ENCODE measurements around the gene GOSR2.

Gene GOSR2

DNA sequence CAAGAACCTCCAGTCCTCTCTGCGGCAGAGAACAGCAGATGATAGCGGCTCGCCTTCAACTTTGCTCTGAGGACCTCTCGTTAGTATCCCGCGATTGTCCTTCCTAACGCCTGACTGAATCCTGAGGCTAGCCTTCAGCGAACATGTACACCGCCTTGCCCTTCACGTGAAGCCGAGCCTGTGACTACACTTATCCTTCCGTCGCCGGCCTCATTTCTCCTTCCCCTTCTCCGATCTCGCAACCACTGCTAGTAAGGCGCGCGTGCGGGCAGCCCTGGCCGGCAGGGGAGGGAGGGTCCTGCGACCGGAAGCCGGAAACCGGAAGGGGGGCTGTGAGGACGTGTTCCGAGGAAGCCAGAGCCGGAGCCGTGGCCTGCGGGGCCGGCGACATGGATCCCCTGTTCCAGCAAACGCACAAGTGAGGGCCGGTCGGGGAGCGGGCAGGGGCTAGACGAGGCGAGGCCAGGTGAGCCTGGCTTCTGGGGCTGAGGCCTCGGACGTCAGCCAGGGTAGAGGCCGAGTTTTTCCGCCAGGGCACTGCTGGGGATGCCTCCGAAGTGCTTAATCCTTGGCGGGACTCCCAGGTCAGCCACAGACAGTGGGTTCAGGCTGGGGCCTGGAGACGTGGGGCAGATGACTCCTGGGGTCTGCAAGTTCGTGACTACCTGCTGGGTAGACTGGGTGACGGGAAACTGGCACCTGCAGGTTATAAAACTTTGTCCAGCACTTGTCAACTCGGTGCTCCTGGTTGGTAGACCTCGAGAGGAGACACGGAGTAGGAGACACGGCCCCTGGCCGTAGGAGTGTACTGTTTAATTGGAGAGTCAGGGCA is at the start of gene GOSR2:
Gene GOSR2, plus strand, starts transcription at position 357 of the 832 bp plus-strand sequence. Its CDS starts 33 bp downstream, at position 390.
- no peak for FAIRE-seq

DNA sequence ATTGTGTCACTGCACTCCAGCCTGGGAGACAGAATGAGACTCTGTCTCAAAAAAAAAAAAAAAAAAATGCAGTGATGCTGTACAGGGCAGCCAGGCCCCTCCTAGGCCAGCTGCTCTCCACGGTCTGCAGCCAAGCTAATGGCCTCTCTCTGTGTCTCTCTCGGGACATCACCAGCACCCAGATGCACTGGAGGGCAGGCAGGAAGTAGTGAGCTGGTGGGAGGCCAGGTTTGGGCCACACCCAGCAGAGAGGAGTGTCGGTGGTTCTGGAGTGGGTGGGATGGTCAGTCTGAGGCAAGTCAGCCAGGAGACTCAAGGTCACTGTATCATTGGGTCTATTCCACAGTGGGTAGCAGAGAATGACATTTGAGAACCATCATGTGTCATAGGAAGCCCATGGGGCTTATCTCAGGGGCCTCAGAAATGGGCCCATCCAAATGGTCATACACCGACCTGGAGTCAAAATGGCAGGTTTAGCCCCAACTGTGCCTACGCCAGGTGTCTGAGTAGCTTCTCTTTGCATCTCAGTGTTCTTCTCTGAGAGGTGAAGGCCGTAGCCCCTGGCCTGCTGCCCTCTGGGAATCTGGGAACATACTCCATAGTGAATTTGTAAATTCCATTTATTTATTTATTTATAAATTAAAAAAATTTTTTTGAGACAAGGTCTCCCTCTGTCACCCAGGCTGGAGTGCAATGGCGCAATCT is 48.9 kb upstream of the GOSR2 start:
- no peak for FAIRE-seq

DNA sequence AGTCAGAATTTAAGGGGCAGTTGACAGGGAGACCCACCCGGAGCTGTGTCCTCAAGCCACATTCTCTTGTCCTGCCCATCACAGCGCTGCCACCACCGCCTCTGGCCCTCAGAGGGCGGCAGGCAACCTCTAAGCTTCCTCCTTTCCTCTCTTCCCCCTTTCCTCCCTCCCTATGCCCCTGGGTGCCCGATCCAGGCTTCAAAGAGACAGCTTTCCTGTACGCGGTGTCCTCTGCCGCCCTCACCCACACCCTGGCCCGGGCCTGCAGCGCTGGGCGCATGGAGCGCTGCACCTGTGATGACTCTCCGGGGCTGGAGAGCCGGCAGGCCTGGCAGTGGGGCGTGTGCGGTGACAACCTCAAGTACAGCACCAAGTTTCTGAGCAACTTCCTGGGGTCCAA is 48.1 kb upstream of the GOSR2 start:
- FAIRE-seq: no peak

DNA sequence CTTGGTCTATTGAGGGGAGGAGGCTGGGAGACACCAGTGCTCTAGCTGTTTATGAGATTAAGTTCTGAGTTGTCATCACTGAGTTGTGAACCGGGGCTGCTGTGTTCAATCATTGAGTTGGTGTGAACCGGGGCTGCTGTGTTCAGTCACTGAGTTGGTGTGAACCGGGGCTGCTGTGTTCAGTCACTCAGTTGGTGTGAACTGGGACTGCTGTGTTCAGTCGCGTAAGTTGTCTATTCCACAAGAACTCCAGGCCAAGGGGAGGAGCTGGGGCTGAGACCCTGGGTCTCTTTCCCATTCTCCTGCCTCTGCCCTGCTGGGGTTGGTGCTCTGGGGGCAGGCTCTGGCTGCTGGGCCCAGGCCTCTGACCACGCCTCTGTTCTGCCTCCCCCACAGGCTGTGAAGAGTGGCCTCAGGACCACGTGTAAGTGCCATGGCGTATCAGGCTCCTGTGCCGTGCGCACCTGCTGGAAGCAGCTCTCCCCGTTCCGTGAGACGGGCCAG is 47.1 kb upstream of the GOSR2 start:
- no peak for FAIRE-seq

- no peak for FAIRE-seq
Observed at GRCh38 chr17:46876353-46876887, 46.5 kb upstream of the GOSR2 start.

DNA sequence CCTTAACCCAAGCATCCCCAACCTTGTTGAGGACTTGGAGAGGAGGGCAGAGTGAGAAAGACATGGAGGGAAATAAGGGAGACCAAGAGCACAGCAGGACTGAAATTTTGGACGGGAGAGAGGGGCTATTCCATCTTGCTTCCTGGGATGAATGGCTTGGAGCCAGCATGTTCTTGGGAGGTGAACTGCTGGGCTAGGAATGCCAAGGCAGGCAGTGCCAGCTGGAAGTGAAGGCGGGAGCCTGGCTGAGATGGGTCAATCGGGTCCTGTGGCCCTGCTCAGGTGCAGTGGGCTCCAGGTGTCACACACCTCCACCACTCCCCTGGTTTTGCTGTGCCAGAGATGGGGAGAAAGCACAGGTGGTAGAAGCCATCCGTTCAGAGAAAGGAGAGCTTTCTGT is 46.0 kb upstream of the GOSR2 start:
- no peak for FAIRE-seq

DNA sequence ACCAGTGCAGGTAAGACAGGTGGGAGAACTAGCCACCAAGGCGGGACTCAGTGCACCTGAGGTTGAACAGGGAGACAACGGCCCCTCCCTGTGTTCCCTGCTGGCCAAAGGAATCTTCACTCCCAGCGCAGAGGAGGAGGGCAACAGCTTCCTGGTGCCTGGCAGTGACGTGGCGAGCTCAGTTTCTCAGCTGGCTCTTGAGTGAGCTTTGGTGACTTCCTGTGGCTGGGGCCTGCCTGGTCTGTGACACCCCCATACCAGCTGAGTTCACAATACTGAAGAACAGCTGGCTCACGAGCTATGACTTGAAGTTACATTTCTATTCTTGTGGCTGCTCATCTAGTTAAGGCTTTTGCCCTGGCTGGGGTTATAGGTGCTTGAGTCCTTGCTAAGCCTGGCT is 45.5 kb upstream of the GOSR2 start:
- FAIRE-seq: no peak

DNA sequence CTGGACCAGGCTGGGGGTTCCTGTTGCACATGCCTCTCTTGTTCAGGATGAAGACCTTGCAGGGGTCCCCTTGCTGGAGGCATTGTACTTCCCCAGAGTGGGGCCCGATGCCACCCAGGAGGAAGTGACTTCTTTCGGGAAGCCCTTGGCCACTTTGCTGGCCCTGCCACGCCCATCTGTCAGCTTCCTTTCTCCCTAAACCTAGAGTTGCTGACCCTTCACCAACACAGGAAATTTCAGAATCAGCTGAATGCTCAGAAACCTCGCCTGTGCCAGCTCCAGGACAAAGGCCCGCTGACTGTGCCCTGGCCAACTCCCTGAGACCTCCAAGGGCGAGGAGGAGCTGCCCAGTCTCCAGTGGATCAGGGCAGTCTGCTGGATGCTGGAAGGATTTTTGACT is 44.9 kb upstream of the GOSR2 start:
- no peak for FAIRE-seq

- FAIRE-seq: no peak
Observed at GRCh38 chr17:46879101-46879500, 43.9 kb upstream of the GOSR2 start.

DNA sequence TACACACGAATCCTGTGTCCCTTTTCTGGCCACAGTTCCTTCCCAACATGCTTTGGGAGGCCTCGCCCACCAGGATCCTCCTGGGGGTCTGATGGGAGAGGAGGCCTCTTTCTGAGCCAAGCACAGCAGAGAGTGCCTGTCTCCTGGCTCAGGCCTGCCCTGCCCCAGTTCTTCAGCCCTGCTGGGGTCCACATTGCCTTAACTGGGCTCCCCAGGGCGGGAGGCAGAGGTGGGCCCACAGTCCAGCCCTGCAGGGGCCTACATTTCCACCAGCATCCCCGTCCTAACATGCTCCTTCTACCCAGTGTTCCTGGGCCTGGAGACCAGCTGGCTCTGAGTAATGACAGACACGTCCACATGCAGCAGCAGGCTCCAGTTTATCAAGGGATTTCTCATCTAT is 41.9 kb upstream of the GOSR2 start:
- FAIRE-seq: no peak

DNA sequence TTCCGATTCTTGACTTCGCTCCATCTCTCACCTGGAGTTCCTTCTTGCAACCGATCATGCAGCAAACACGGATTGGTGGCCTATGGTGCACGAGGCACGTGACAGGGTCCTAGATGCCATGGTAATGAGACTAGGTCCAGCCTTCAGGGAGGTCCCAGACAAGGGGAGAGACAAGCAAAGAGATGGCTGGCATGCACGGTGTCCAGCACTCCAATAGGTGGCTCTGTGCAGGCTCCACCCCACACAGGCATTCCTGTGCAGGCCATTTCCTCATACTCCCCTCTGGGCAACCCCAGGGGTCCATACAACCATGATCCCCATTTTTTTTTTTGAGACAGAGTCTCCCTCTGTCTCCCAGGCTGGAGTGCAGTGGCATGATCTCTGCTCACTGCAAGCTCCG is 40.3 kb upstream of the GOSR2 start:
- no peak for FAIRE-seq

- no peak for FAIRE-seq
Observed at GRCh38 chr17:46883871-46884520, 39.0 kb upstream of the GOSR2 start.

DNA sequence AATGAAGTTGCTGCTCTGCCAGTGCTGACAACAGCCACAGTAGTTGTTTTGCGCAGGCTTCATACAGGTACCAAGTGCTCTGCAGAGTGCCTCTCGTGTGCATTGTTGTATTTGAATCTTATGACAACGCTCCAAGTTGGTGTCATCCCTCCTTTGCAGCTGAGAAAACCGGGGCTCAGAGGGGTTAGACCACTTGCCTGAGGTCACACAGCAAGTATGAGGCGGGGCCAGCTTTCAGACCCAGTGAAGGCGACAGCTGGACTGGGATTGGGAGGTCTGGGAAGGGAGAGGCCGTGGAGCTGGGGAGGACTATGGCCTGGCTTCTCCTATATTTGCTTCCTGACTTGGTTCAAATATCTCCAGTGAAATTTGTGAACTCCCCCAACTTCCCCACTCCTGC is 38.4 kb upstream of the GOSR2 start:
- FAIRE-seq: no peak

DNA sequence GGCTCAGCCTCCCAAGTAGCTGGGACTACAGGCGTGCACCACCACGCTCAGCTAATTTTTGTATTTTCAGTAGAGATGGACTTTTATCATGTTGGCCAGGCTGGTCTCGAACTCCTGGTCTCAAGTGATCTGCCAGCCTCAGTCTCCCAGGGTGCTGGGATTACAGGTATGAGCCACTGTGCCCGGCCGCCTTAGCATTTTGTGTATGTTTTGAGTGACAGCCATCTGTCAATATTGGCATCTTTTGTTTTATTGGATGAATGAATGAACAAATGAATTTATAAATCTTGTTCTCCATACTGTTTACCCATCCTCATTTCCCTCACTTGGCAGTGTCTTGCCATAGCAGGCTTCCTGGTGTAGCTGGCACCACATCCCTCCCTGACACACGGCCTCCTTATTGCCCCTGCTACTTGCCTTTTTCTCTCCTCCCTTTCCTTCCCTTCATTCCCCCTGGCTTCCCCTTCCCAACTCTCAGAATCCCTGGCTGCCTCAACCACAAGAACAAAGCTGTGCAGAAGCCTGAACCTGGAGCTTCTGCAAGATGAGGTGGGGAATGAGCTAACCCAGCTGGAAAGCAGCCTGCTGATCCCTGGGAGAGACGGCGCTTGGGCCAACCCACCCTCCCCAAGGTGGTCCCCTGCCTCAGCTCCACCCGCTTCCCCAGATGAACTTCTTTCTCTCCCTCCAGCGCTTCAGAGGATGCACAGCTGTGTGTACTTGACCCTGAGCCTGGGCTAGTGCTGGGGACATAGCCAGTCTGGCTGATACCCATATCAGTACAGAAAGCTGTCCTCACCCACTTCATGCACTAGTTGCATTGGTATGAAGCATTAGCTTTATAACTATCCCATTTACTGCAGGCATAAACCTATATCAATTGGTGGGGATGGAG is 37.3 kb upstream of the GOSR2 start:
- no peak for FAIRE-seq

DNA sequence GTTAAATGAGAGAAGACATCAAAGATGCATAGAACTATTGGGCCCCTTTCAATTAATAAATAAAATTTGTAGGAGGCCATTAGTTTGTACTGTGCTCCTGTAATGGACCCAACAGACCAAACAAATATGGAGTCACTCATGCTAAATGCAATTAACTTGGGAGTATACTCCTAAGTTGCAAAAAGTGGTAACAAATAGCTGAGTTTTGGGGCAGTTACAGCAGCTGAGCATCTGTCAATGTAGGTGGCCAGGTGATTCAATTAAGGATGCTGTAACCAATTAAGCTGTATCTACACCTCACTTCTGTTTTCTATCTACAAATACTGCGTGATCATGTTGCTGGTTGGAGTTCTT is 36.7 kb upstream of the GOSR2 start:
- no peak for FAIRE-seq

- no peak for FAIRE-seq
Observed at GRCh38 chr17:46887717-46888116, 35.2 kb upstream of the GOSR2 start.

DNA sequence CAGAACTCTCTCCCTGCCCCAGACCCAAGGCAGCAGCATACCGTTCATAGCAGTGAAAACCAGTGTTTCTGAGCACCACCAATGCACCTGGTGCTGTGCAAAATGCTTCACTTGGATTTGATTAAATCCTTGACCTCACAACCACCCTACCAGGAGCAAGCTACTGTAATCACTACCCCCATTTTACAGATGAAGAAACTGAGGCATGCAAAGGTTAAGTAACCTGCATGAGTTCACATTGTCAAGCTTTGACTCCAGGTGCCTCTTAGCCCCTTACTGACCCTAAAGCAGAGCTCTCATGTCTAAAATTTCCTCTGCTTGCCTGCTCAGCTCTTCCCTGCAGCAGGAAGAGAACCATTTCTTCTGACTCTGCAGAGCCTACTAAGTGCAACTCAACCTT is 34.2 kb upstream of the GOSR2 start:
- no peak for FAIRE-seq

GRCh38 chr17:46889519-46889918 is 33.4 kb upstream of the GOSR2 start:
- FAIRE-seq: no peak

DNA sequence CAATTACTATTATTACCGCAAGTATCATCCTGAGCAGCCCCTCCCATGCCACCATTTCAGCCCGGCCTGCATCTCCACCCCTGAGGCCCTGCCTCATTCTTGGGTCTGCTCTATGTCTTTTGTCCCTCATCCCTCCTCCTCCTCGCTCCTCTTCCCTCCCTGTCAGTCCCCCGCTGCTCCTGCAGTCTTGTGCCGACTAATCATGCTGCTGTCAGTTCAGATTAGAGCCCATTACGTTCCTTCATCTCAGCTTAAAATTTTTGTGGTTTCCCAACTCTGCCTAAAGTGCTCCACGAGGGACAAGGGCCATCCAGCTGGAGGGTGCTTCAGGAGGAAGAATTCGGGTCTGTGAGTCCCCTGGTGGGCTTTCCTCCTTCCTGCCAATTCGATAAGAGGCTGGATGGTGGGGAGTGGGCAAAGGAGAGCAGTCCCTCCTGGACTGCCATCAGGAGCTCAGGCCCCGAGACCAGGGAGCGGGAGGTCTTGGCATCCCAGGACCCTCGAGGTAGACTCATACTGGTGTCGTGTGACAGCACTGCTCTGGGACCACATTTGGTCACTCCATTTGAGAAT is 32.9 kb upstream of the GOSR2 start:
- no peak for FAIRE-seq

- no peak for FAIRE-seq
Observed at GRCh38 chr17:46890638-46891037, 32.3 kb upstream of the GOSR2 start.

- FAIRE-seq: no peak
Observed at GRCh38 chr17:46892192-46892703, 30.7 kb upstream of the GOSR2 start.

- no peak for FAIRE-seq
Observed at GRCh38 chr17:46894024-46894423, 28.9 kb upstream of the GOSR2 start.
